Esophagus muscularis mucosa (tissue), 4 donors: Measurements from ENCODE around the gene OBI1.

Experiments used
- EP300 ChIP-seq: sonication (generic); formaldehyde crosslinking; IDR thresholded peaks from one replicate; pipeline ENCODE4 v1.6.1; 2017; ENCODE audit warnings: antibody characterized with exemption
- POLR2AphosphoS5 ChIP-seq, 2 donors: sonication (generic); formaldehyde crosslinking; IDR thresholded peaks; one replicate each; pipeline ENCODE4 v1.6.1; 2017; ENCODE audit warnings: antibody characterized with exemption in 2 of 2
- TF ChIP-seq, protein P1 (sequence below), 3 experiments: fragments of 200-600 bp in 2 of 3; fragments of 450-650 bp in 1 of 3; sonication (generic) in 2 of 3; IDR thresholded peaks; one replicate each; pipeline ENCODE4 v1.5.1; 2017 to 2019; ENCODE audit warnings: antibody characterized with exemption in 3 of 3, mild to moderate bottlenecking in 2 of 3, moderate library complexity in 1 of 3

DNA sequence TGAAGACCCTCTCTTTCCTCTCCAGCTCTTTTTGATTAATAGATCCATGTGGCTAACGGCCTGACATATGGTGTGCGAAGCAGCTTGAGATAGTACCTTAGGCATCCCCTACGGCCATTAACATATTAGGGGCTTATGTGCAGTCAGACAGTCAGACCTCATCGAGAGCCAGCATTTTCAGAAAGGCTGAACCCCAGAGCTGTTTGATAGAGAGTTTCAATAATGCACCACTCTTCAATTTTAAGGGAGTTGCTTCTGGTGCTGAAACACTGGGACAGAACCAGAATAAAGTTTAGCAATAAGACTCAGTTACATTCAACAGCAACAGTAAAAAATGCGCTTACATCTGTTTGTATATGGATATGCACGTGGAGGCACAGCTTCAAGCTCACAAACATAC lies 66.4 kb downstream of the OBI1 start:
- TF ChIP-seq POLR2AphosphoS5 (IDR thresholded peaks at IDR 0.05) (no peak), EP300 (no peak)
- TF ChIP-seq, protein P1, sequence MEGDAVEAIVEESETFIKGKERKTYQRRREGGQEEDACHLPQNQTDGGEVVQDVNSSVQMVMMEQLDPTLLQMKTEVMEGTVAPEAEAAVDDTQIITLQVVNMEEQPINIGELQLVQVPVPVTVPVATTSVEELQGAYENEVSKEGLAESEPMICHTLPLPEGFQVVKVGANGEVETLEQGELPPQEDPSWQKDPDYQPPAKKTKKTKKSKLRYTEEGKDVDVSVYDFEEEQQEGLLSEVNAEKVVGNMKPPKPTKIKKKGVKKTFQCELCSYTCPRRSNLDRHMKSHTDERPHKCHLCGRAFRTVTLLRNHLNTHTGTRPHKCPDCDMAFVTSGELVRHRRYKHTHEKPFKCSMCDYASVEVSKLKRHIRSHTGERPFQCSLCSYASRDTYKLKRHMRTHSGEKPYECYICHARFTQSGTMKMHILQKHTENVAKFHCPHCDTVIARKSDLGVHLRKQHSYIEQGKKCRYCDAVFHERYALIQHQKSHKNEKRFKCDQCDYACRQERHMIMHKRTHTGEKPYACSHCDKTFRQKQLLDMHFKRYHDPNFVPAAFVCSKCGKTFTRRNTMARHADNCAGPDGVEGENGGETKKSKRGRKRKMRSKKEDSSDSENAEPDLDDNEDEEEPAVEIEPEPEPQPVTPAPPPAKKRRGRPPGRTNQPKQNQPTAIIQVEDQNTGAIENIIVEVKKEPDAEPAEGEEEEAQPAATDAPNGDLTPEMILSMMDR (IDR thresholded peaks at IDR 0.05), result no peak
